C4-2B (cell line): ENCODE results near the gene EVX1.
A peak's percentile ranks its signal among the peaks of the same experiment; 100 is the strongest.

ENCODE experiments used
- H3K27ac ChIP-seq: fragments of 450-650 bp; 2 replicates; pipeline ENCODE4 v1.5.1; 2017
- ZFX ChIP-seq: fragments of 450-650 bp; IDR thresholded peaks from 2 replicates; pipeline ENCODE4 v1.6.1; 2017
- TF ChIP-seq, protein P1 (sequence below): fragments of 450-650 bp; conservative IDR thresholded peaks from 2 replicates; pipeline ENCODE4 v1.5.1; 2017; ENCODE audit warnings: mild to moderate bottlenecking

EVX1 gene

DNA sequence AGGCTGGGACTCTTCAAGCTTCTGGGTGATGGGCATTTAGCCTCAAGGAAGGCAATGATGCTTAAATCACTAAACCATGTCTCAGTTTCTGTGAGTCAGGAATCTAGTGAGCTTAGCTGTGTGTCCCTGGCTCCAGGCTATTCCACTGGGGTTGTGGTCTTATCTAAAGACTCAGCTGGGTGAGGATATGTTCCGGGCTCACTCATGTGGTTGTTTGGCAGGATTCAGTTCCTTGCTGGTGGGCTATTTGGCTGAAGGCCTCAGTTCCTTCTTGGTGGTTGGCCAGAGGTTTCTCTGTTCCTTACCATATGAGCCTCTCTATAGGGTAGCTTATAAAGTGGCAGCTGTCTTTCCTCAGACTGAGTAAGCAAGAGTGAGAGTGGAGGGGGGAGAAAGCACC, 12.0 kb downstream of the EVX1 start:
- TF ChIP-seq ZFX = no peak
- TF ChIP-seq, protein P1, sequence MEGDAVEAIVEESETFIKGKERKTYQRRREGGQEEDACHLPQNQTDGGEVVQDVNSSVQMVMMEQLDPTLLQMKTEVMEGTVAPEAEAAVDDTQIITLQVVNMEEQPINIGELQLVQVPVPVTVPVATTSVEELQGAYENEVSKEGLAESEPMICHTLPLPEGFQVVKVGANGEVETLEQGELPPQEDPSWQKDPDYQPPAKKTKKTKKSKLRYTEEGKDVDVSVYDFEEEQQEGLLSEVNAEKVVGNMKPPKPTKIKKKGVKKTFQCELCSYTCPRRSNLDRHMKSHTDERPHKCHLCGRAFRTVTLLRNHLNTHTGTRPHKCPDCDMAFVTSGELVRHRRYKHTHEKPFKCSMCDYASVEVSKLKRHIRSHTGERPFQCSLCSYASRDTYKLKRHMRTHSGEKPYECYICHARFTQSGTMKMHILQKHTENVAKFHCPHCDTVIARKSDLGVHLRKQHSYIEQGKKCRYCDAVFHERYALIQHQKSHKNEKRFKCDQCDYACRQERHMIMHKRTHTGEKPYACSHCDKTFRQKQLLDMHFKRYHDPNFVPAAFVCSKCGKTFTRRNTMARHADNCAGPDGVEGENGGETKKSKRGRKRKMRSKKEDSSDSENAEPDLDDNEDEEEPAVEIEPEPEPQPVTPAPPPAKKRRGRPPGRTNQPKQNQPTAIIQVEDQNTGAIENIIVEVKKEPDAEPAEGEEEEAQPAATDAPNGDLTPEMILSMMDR = no peak

DNA sequence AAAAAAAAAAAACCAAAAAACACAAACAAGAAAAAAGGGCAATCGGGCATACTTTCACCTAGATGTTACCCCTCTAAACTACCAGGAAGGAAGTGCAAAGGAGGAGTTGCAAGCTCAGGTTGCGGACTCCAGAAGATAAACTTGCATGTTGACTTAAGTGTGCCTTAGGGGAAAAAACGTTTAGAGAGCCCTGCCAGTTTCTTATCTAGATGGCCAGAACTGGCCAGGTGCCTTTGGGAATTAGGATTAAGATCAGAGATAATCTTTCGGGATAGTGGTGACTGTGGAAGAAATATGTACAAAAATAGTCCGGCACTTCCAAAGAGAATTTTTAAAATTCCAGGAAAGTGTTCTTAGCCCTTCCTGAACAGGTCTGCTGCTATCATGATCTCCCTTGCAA, 17.6 kb downstream of the EVX1 start:
- peak overlapping the region; percentile 93 for H3K27ac ChIP-seq
- TF ChIP-seq, protein P1 = no peak
- no peak for TF ChIP-seq ZFX

More for the DNA sequence above, 12.0 kb downstream of the EVX1 start:
- no peak overlapping the region for H3K27ac ChIP-seq

DNA sequence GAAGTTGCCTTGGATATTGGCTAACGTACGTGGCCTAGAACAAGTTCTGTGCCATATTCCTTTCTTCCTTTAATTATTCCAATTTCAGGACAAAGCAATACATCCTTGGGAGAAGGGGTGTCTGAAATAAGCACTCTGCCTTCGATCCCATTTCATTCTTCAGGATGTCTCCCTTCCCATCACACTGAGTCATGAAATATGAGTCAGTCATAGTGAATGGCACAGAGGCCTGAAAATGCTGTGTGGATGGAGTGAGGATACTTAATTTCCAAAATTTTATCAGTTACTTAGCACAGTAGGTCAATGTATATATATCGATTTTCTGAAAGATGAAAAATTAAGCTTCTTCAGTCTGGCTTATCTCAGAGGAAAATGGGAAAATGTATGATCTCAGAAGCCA, 19.5 kb downstream of the EVX1 start:
- H3K27ac ChIP-seq = no peak overlapping the region; the same call in 1 of the 2 replicates
- no peak for TF ChIP-seq ZFX
- TF ChIP-seq, protein P1 = no peak

DNA sequence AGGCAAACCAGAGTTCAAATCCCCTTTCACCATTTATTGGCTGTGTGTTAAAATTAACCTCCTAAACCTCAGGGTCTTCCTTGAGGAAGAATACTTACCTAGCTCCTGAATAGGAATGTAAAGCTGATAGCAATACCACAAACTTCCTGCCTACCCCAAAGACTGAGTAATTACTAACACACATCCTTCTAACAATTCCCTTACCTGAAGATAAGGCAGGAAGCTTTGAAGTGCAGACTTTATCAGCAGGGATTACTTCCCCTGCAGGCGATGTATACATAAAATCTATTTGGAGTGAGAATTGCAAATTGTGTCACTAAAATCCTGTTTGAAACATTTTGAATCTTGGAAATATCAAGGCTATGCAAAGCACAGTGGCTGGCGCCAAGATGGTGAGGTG, 21.2 kb downstream of the EVX1 start:
- TF ChIP-seq, protein P1 = no peak
- TF ChIP-seq ZFX = no peak
- H3K27ac ChIP-seq = no peak overlapping the region

DNA sequence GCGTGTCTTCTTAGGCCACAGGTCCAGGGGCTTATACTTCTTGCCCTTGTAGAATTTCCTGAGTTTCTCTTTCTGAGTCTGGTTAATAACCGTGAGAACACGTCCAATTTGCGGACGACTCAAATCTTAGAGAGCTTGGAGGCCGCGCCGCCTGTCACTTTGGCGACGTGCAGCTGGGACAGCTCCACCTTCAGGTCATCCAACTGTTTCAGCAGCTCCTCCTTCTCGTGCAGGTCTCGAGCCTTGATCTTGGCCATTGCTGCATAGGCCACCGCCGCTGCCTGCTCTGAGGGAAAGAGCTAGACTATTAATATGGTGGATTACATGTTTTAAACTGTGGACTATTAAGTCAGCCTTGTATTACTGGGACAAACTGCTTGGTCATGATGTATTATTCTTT, 26.9 kb downstream of the EVX1 start:
- TF ChIP-seq ZFX = no peak
- TF ChIP-seq, protein P1 = no peak
- no peak overlapping the region for H3K27ac ChIP-seq

DNA sequence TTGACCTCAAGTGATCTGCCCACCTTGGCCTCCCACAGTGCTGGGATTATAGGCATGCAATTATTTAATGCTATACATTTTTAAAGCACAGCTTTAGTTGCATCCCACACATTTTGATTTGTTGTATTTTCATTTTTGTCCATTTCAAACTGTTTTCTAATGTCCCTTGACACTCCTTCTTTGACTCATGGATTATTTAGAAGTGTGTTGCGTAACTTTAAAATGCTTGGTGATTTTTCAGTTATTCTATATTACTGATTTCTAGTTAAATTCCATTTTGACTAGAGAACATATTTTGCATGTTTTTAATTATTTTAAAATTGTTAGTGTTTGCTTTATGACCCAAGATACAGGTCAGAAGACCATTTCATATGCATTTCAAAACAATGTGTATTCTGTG, 28.8 kb downstream of the EVX1 start:
- no peak overlapping the region for H3K27ac ChIP-seq

DNA sequence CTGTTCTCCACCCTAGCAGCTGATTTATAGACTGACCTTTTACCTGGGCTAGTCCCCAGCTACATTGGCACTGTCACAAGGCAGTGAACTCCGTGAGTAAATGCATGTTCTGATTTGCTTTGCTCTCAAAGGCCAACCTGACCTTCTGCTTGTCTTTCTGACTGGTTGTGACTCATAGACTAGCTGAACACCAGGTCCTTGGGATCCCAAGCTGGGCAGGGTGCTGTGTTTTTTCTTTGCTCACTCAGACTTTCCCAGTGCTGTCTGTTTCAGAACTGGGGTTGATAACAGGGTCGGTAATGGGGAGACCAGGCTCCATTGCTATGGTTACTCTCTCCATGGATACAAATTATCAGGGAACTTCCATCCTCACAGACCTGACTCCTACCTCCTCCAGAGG, 35.0 kb downstream of the EVX1 start:
- no peak overlapping the region for H3K27ac ChIP-seq
- TF ChIP-seq, protein P1 = no peak

More for the DNA sequence above, 28.8 kb downstream of the EVX1 start:
- no peak for TF ChIP-seq ZFX
- TF ChIP-seq, protein P1 = no peak
